Heart left ventricle (tissue), 11 donors: ENCODE data around the gene PERM1. TPM values are rescaled to one million over a fixed set of nuclear protein-coding genes. Genes with fewer than 3 reads are reported as not detected.

ENCODE experiments used
- polyA plus RNA-seq, 2 donors: library from polyadenylated mRNA; stranded (reverse); fragments of 200-250 nt; gene quantifications; one replicate each; pipeline ENCODE4 v1.2.3, GENCODE V29; 2013
- total RNA-seq, 9 donors: library from RNA; depleted of rRNA in 2 of 9; stranded (reverse); fragments of >200 nt in 2 of 9; fragmentation: NEBNext Ultra II Directional in 3 of 9; extraction: Animal tissue kit (Norgen Biotek cat#: 25700) in 3 of 9; gene quantifications; one replicate each; pipeline versions ENCODE4 v1.1.0 to v1.2.4, GENCODE V29; 2016 to 2023
- donor health status: ischemic (EF 13 %, LVEDD 7.1; RV severe dilation, severe dysfunction).
- donor health status: healthy with polysubstance abuse.
- donor health status: DM: no; HTN: yes; CAD: no.
- donor health status: DM: no; HTN: no; CAD: no.
- donor health status: ischemic (EF 25% LVEDD 5.7; RV mildly dilated, moderate dysfunction).
- donor health status: healthy.
- donor health status: DM: yes; HTN: yes; CAD: no.
- donor health status: PGD.
- donor health status: nonischemic (EF 23%, LVEDD 6.1; RV moderate dilation, normal function).

PERM1 gene
- total and polyA plus RNA-seq, 11 donors = 52.8 to 353 (median 104) TPM

Other genes with a start within 250 kb of the PERM1 start
- gene SAMD11, start 58.2 kb downstream of the PERM1 start, total RNA-seq = 1 to 10 TPM in 4 of 9 donors, under 1 TPM in 5; 0.38 to 3.2 (median 0.96) TPM
- gene SAMD11, start 58.2 kb downstream of the PERM1 start, polyA plus RNA-seq = 1 to 10 TPM in 1 of 2 donors, under 1 TPM in 1; 0.54 to 1.3 TPM
- 10 to 100 TPM; 36.0 to 63.6 (median 43.3) TPM for gene NOC2L, start 22.8 kb downstream of the PERM1 start, total RNA-seq
- 10 to 100 TPM; 55.1 to 85.3 TPM for gene NOC2L, start 22.8 kb downstream of the PERM1 start, polyA plus RNA-seq
- 1 to 10 TPM; 1.6 to 6.8 (median 4.7) TPM for gene KLHL17, start 21.5 kb downstream of the PERM1 start, total RNA-seq
- gene KLHL17, start 21.5 kb downstream of the PERM1 start, polyA plus RNA-seq = 1 to 10 TPM; 5.4 to 5.5 TPM
- gene PLEKHN1, start 15.6 kb downstream of the PERM1 start, total RNA-seq = under 1 TPM in 2 of 9 donors, not detected in 7; 0.37 to 0.63 TPM
- gene PLEKHN1, start 15.6 kb downstream of the PERM1 start, polyA plus RNA-seq = under 1 TPM; 0.15 TPM
- 10 to 100 TPM; 26.8 to 98.1 (median 42.0) TPM for gene HES4, start 18.0 kb upstream of the PERM1 start, total RNA-seq
- gene HES4, start 18.0 kb upstream of the PERM1 start, polyA plus RNA-seq = 10 to 100 TPM; 25.7 to 29.2 TPM
- 100 to 1,000 TPM in 1 of 9 donors, 10 to 100 TPM in 8; 17.0 to 189 (median 32.8) TPM for gene ISG15, start 31.4 kb upstream of the PERM1 start, total RNA-seq
- 10 to 100 TPM; 34.4 to 76.5 TPM for gene ISG15, start 31.4 kb upstream of the PERM1 start, polyA plus RNA-seq
- gene AGRN, start 38.0 kb upstream of the PERM1 start, total RNA-seq = 10 to 100 TPM in 8 of 9 donors, 1 to 10 TPM in 1; 9.7 to 45.7 (median 22.7) TPM
- 10 to 100 TPM; 11.8 to 14.1 TPM for gene AGRN, start 38.0 kb upstream of the PERM1 start, polyA plus RNA-seq
- gene RNF223, start 92.2 kb upstream of the PERM1 start, total RNA-seq = not detected
- not detected for gene RNF223, start 92.2 kb upstream of the PERM1 start, polyA plus RNA-seq
- 1 to 10 TPM; 3.7 to 6.6 (median 4.2) TPM for gene C1orf159, start 134.0 kb upstream of the PERM1 start, total RNA-seq
- gene C1orf159, start 134.0 kb upstream of the PERM1 start, polyA plus RNA-seq = 1 to 10 TPM; 7.1 to 7.2 TPM
- gene TTLL10, start 191.8 kb upstream of the PERM1 start, total RNA-seq = under 1 TPM in 5 of 9 donors, not detected in 4; 0.14 to 0.53 (median 0.27) TPM
- gene TTLL10, start 191.8 kb upstream of the PERM1 start, polyA plus RNA-seq = under 1 TPM; 0.03 to 0.19 TPM
- gene TNFRSF18, start 224.5 kb upstream of the PERM1 start, total RNA-seq = under 1 TPM in 2 of 9 donors, not detected in 7; 0.77 to 0.93 TPM
- under 1 TPM in 1 of 2 donors, not detected in 1; 0.24 TPM for gene TNFRSF18, start 224.5 kb upstream of the PERM1 start, polyA plus RNA-seq
- gene TNFRSF4, start 232.1 kb upstream of the PERM1 start, total RNA-seq = 10 to 100 TPM in 1 of 9 donors, 1 to 10 TPM in 8; 1.1 to 23.8 (median 2.7) TPM
- gene TNFRSF4, start 232.1 kb upstream of the PERM1 start, polyA plus RNA-seq = 1 to 10 TPM; 3.2 to 4.0 TPM
- 100 to 1,000 TPM; 102 to 167 (median 120) TPM for gene SDF4, start 249.9 kb upstream of the PERM1 start, total RNA-seq
- gene SDF4, start 249.9 kb upstream of the PERM1 start, polyA plus RNA-seq = 100 to 1,000 TPM; 102 to 212 TPM